ENCODE measurements around the gene SFMBT2. TPM values are rescaled to one million over a fixed set of nuclear protein-coding genes. Genes with fewer than 3 reads are reported as not detected.

The SFMBT2 gene
- total and polyA plus RNA-seq, 5 donors from 2014 or later = 1.3 to 21.2 (median 1.6) TPM

DNA sequence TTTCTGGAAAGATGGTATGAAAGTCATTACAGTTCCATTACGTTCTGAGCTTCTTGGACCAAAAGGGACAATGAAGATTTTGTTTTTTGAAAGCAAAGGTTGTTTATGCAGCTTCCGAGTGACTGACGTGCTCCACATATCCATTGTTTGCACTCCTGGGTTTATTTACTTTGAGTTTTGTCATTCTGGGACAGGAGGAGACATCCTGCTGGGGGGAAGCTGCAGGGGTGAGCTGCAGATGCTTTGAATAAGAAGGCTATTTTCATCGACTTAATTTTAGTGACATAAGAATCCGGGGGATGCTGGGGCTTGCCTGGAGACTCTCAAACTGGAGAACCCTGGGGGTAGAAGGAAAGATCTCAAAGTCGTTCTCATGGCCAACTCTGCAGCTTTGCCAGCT lies 12.7 kb upstream of the SFMBT2 start:
- no peaks in the 10 kb centered on the region for H3K4me1 ChIP-seq (ENCODE audit: control insufficient read depth, insufficient read depth, low read length, poor library complexity, severe bottlenecking)
- peaks cover 0 to 2% (median 0%) of the 10 kb centered on the region in 4 donors for H3K4me1 Mint-ChIP-seq
- H3K36me3 Mint-ChIP-seq = no peaks in the 10 kb centered on the region
- H3K9me3 ChIP-seq (ENCODE audit: control insufficient read depth in 2 of 2, low read length in 2 of 2) = no peaks in the 10 kb centered on the region
- ATAC-seq (ENCODE audit: low read depth in 2 of 2) (no peak), DNase-seq (no peak)
- H3K27ac ChIP-seq (ENCODE audit: insufficient read depth, low read length, poor library complexity, severe bottlenecking) = no peak overlapping the region
- no peak overlapping the region for H3K27ac Mint-ChIP-seq
- H3K36me3 ChIP-seq (ENCODE audit: control insufficient read depth, insufficient read depth, low read length) = no peaks in the 10 kb centered on the region
- no peak overlapping the region for H3K4me3 ChIP-seq (ENCODE audit: low read depth, low read length)
- H3K9me3 Mint-ChIP-seq = no peaks in the 10 kb centered on the region
- no peaks in the 10 kb centered on the region for H3K27me3 ChIP-seq (ENCODE audit: control insufficient read depth, insufficient read depth, low read length)
- no peak overlapping the region for H3K4me3 Mint-ChIP-seq
- H3K27me3 Mint-ChIP-seq = peaks cover 4% of the 10 kb centered on the region

DNA sequence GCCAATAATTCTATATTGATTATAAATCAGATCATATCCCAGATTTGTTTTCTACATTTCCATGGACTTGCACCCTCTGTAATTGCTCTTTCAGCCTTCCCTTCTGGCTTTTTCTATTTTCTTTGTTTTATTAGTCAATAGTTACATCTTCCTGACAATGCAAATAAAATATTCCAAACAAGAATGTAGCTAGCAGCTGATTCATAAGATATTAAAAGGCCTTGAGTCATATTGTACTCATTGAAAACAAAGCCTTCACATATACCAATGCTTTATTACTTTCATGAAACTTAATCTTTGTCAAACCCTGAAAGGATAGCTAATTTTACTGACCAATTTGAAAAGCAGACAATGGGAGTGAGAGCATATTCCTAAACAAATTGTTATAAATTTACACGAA lies 10.7 kb upstream of the SFMBT2 start:
- Mint-ChIP-seq H3K4me1 (peaks cover 5 to 13% (median 9%) of the 10 kb centered on the region in 4 donors), H3K4me3 (no peak overlapping the region), H3K36me3 (no peaks in the 10 kb centered on the region), H3K27ac (no peak overlapping the region), H3K9me3 (no peaks in the 10 kb centered on the region), H3K27me3 (peaks cover 12% of the 10 kb centered on the region)
- Histone ChIP-seq H3K36me3 (ENCODE audit: control insufficient read depth, insufficient read depth, low read length) (no peaks in the 10 kb centered on the region), H3K4me1 (ENCODE audit: control insufficient read depth, insufficient read depth, low read length, poor library complexity, severe bottlenecking) (peaks cover 7% of the 10 kb centered on the region), H3K4me3 (ENCODE audit: low read depth, low read length) (no peak overlapping the region), H3K27ac (ENCODE audit: insufficient read depth, low read length, poor library complexity, severe bottlenecking) (no peak overlapping the region), H3K27me3 (ENCODE audit: control insufficient read depth, insufficient read depth, low read length) (no peaks in the 10 kb centered on the region), H3K9me3 (ENCODE audit: control insufficient read depth in 2 of 2, low read length in 2 of 2) (no peaks in the 10 kb centered on the region)
- ATAC-seq (ENCODE audit: low read depth in 2 of 2) = no peak
- no peak for DNase-seq

DNA sequence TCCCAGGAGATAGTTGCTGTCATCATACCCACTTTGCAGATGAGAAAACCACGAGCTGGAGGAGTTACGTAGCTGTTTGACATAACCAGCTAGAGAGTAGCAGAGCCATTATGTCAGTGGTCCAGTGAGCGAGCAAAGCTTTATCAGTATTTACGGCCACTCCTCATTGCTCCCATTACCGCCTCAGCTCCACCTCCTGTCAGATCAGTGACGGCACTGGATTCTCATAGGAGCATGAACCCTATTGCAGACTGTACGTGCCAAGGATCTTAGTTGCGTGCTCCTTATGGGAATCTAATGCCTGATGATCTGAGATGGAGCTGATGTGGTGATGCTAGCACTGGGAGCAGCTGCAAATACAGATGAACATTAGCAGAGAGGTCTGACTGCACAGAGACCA lies 9.2 kb upstream of the SFMBT2 start:
- Mint-ChIP-seq H3K27me3 (peaks cover 13% of the 10 kb centered on the region), H3K4me3 (no peak overlapping the region), H3K9me3 (no peaks in the 10 kb centered on the region), H3K36me3 (no peaks in the 10 kb centered on the region), H3K27ac (no peak overlapping the region), H3K4me1 (peaks cover 5 to 13% (median 9%) of the 10 kb centered on the region in 4 donors)
- Histone ChIP-seq H3K36me3 (ENCODE audit: control insufficient read depth, insufficient read depth, low read length) (no peaks in the 10 kb centered on the region), H3K27me3 (ENCODE audit: control insufficient read depth, insufficient read depth, low read length) (no peaks in the 10 kb centered on the region), H3K4me3 (ENCODE audit: low read depth, low read length) (no peak overlapping the region), H3K4me1 (ENCODE audit: control insufficient read depth, insufficient read depth, low read length, poor library complexity, severe bottlenecking) (peaks cover 7% of the 10 kb centered on the region), H3K27ac (ENCODE audit: insufficient read depth, low read length, poor library complexity, severe bottlenecking) (no peak overlapping the region), H3K9me3 (ENCODE audit: control insufficient read depth in 2 of 2, low read length in 2 of 2) (no peaks in the 10 kb centered on the region)
- ATAC-seq (ENCODE audit: low read depth in 2 of 2) (no peak), DNase-seq (no peak)

DNA sequence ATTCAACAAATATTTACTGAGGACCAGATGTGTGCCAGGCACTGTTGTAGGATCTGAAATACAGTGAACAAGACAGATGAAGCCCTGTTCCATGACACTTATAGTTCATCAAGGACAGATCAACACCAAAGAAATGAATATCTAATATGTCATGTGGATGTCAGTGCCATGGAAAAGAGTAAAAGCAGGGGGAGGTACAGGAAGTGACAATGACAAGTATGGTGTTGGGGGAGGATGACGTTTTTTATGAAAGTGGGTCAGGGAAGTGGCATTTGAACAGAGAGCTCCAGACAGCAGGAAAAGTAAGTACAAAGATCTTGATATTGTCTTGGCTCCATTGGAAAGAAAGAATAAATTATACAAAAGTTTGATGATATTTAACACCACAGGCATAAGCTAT lies 7.0 kb upstream of the SFMBT2 start:
- no peak for ATAC-seq (ENCODE audit: low read depth in 2 of 2)
- no peak overlapping the region for H3K27ac ChIP-seq (ENCODE audit: insufficient read depth, low read length, poor library complexity, severe bottlenecking)
- Mint-ChIP-seq H3K9me3 (no peaks in the 10 kb centered on the region), H3K27ac (peak overlapping the region in 1 of 3 donors; percentile 55), H3K4me1 (peaks cover 5 to 17% (median 11%) of the 10 kb centered on the region in 4 donors), H3K36me3 (no peaks in the 10 kb centered on the region), H3K4me3 (no peak overlapping the region), H3K27me3 (peaks cover 29% of the 10 kb centered on the region)
- peaks cover 3% of the 10 kb centered on the region for H3K27me3 ChIP-seq (ENCODE audit: control insufficient read depth, insufficient read depth, low read length)
- H3K4me1 ChIP-seq (ENCODE audit: control insufficient read depth, insufficient read depth, low read length, poor library complexity, severe bottlenecking) = peaks cover 9% of the 10 kb centered on the region
- peak in 1 of 3 donors; percentile 25 for DNase-seq
- no peaks in the 10 kb centered on the region for H3K36me3 ChIP-seq (ENCODE audit: control insufficient read depth, insufficient read depth, low read length)
- H3K4me3 ChIP-seq (ENCODE audit: low read depth, low read length) = no peak overlapping the region
- no peaks in the 10 kb centered on the region for H3K9me3 ChIP-seq (ENCODE audit: control insufficient read depth in 2 of 2, low read length in 2 of 2)

DNA sequence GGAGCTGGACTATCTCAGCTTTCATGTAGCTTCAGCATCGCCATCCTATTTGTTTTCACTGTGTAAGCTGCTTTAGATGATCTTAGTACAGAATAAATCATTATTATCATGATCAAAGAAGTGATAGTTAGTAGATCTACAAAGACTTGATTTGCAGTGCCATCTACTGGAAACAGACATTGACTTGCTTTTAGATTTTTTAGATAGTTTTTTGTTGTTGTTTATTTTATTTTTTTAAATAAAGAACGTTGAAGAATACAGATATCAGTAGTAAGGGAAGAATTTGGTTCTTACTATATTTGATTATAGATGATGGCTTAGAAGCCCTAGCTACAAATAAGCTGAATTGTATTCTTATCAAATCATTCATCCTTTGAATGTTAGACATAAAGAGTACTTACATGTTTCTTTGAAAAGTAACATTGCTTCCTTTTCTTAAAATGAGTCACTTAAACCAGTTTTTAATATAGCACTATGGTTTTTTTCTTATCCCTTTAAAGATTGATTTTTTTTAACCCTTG lies 6.3 kb upstream of the SFMBT2 start:
- ATAC-seq (ENCODE audit: low read depth in 2 of 2) (peak in 1 of 2 donors; percentile 43), DNase-seq (peak in 2 of 3 donors; percentile 55 to 76)
- Mint-ChIP-seq H3K27ac (peak overlapping the region in 1 of 3 donors; percentile 55), H3K4me3 (peak overlapping the region in 1 of 4 donors; percentile 66), H3K4me1 (peaks cover 6 to 18% (median 12%) of the 10 kb centered on the region in 4 donors), H3K9me3 (no peaks in the 10 kb centered on the region), H3K27me3 (peaks cover 34% of the 10 kb centered on the region), H3K36me3 (no peaks in the 10 kb centered on the region)
- Histone ChIP-seq H3K4me1 (ENCODE audit: control insufficient read depth, insufficient read depth, low read length, poor library complexity, severe bottlenecking) (peaks cover 16% of the 10 kb centered on the region), H3K27me3 (ENCODE audit: control insufficient read depth, insufficient read depth, low read length) (peaks cover 3% of the 10 kb centered on the region), H3K9me3 (ENCODE audit: control insufficient read depth in 2 of 2, low read length in 2 of 2) (no peaks in the 10 kb centered on the region), H3K4me3 (ENCODE audit: low read depth, low read length) (no peak overlapping the region), H3K36me3 (ENCODE audit: control insufficient read depth, insufficient read depth, low read length) (no peaks in the 10 kb centered on the region), H3K27ac (ENCODE audit: insufficient read depth, low read length, poor library complexity, severe bottlenecking) (no peak overlapping the region)

DNA sequence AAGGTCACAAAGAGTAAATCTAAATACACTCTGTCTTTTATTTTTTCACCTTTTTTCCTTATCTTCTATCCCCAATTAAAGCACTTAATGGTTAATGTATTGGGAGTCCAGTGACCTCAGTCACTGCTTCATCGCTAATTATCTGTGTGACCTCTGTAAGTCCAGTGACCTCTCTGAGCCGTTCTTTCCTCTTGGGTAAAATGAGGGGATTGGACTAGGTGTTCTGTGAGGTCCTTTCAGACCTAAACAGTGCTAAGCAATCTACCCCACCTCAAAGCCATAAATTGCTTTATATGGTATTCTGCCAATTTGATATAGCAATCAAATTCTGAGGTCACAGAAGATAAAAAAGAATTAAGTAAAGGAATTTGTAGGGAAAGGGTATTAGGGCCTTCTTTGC lies 3.9 kb upstream of the SFMBT2 start:
- no peaks in the 10 kb centered on the region for H3K36me3 ChIP-seq (ENCODE audit: control insufficient read depth, insufficient read depth, low read length)
- Mint-ChIP-seq H3K4me3 (peak overlapping the region in 1 of 4 donors; percentile 1), H3K27ac (no peak overlapping the region), H3K36me3 (no peaks in the 10 kb centered on the region), H3K4me1 (peaks cover 7 to 32% (median 16%) of the 10 kb centered on the region in 4 donors), H3K9me3 (no peaks in the 10 kb centered on the region), H3K27me3 (peaks cover 48% of the 10 kb centered on the region)
- DNase-seq (no peak), ATAC-seq (ENCODE audit: low read depth in 2 of 2) (no peak)
- no peaks in the 10 kb centered on the region for H3K9me3 ChIP-seq (ENCODE audit: control insufficient read depth in 2 of 2, low read length in 2 of 2)
- H3K4me1 ChIP-seq (ENCODE audit: control insufficient read depth, insufficient read depth, low read length, poor library complexity, severe bottlenecking) = peaks cover 35% of the 10 kb centered on the region
- no peak overlapping the region for H3K27ac ChIP-seq (ENCODE audit: insufficient read depth, low read length, poor library complexity, severe bottlenecking)
- H3K27me3 ChIP-seq (ENCODE audit: control insufficient read depth, insufficient read depth, low read length) = peaks cover 3% of the 10 kb centered on the region
- no peak overlapping the region for H3K4me3 ChIP-seq (ENCODE audit: low read depth, low read length)

DNA sequence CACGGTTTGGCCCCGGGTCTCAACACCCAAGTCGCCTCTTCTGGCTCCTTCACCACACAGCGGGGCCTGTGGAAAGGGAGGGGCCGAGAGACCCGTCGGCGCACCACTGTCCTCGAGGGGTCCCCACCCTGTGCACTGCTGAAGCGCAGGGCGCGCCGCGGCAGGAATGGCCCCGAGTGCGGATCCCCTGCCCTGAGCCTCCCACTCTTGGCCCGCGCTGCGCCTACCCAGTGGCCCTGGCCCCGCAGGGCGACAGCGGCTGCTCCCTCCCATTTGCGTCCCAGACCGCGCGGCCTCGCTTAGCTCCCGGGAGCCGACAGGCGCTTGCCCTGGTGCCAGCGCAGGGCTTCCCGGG lies 2.1 kb upstream of the SFMBT2 start:
- H3K36me3 ChIP-seq (ENCODE audit: control insufficient read depth, insufficient read depth, low read length) = no peaks in the 10 kb centered on the region
- H3K27me3 ChIP-seq (ENCODE audit: control insufficient read depth, insufficient read depth, low read length) = peaks cover 3% of the 10 kb centered on the region
- peaks cover 0 to 4% (median 0%) of the 10 kb centered on the region in 7 donors for H3K9me3 Mint-ChIP-seq
- H3K9me3 ChIP-seq (ENCODE audit: control insufficient read depth in 2 of 2, low read length in 2 of 2) = no peaks in the 10 kb centered on the region
- ATAC-seq (ENCODE audit: low read depth in 2 of 2) (no peak), DNase-seq (no peak)
- no peaks in the 10 kb centered on the region for H3K36me3 Mint-ChIP-seq
- H3K4me1 ChIP-seq (ENCODE audit: control insufficient read depth, insufficient read depth, low read length, poor library complexity, severe bottlenecking) = peaks cover 54% of the 10 kb centered on the region
- H3K4me3 ChIP-seq (ENCODE audit: low read depth, low read length) = no peak overlapping the region
- H3K4me1 Mint-ChIP-seq = peaks cover 14 to 43% (median 23%) of the 10 kb centered on the region in 4 donors
- peaks cover 60% of the 10 kb centered on the region for H3K27me3 Mint-ChIP-seq
- H3K27ac Mint-ChIP-seq = no peak overlapping the region
- H3K4me3 Mint-ChIP-seq = peak overlapping the region in 3 of 4 donors; percentile 76 to 97 (median 97)
- no peak overlapping the region for H3K27ac ChIP-seq (ENCODE audit: insufficient read depth, low read length, poor library complexity, severe bottlenecking)

DNA sequence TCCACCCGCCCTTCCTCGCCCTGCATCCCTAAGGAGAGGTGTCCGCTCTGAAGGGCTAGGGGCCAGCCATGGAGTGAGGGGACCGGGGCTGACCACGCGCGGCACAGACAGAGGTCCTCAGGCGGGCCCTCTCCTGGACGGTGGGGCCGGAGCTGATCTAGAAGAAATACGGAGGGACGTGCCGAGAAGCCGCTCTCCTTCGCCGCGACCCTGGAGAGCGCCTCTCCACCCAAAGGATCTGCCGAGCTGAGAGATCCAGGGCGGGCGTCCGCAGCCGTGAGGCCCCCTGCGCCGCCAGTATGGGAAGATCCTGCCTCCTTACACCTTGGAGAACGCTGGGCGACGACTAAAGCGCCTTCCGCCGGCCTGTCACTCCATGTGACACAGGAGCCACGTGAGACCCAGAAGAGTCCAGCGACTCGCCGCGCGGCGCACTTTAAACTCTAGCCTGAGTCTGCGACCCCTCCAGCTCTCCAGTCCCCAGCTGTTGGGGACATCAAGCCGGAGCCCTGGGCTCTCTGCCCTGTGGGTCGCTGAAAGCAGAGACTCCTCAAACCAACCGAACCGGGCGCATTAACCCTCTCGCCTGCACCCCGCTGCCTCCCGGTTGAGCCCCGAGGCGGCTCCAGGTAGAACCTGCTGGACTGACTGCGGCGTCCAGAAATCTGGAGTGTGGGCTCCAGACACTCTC lies 1.5 kb upstream of the SFMBT2 start:
- Mint-ChIP-seq H3K9me3 (peaks cover 0 to 4% (median 0%) of the 10 kb centered on the region in 7 donors), H3K4me1 (peaks cover 10 to 41% (median 21%) of the 10 kb centered on the region in 4 donors), H3K4me3 (peak overlapping the region; percentile 76 to 99 (median 97)), H3K27ac (no peak overlapping the region), H3K27me3 (peaks cover 58% of the 10 kb centered on the region), H3K36me3 (no peaks in the 10 kb centered on the region)
- ATAC-seq (ENCODE audit: low read depth in 2 of 2) = no peak
- Histone ChIP-seq H3K27me3 (ENCODE audit: control insufficient read depth, insufficient read depth, low read length) (peaks cover 3% of the 10 kb centered on the region), H3K4me3 (ENCODE audit: low read depth, low read length) (no peak overlapping the region), H3K27ac (ENCODE audit: insufficient read depth, low read length, poor library complexity, severe bottlenecking) (no peak overlapping the region), H3K9me3 (ENCODE audit: control insufficient read depth in 2 of 2, low read length in 2 of 2) (no peaks in the 10 kb centered on the region), H3K36me3 (ENCODE audit: control insufficient read depth, insufficient read depth, low read length) (no peaks in the 10 kb centered on the region), H3K4me1 (ENCODE audit: control insufficient read depth, insufficient read depth, low read length, poor library complexity, severe bottlenecking) (peaks cover 59% of the 10 kb centered on the region)
- DNase-seq = peak in 1 of 3 donors; percentile 30
